Measurements from ENCODE around the gene CAMTA1.
"Not testable (repeated sequence)": the region's sequence is repeated elsewhere in the genome, so short reads cannot be mapped to it uniquely, and the experiment has no call there.

CAMTA1 gene

GRCh38 chr1:6810146-6810734, 25.0 kb downstream of the CAMTA1 start:
- not testable (repeated sequence) for DNase-seq

- DNase-seq = no peak
These were observed 26.3 kb downstream of the CAMTA1 start for GRCh38 chr1:6811583-6811982.

GRCh38 chr1:6813165-6813564, 27.9 kb downstream of the CAMTA1 start:
- no peak for DNase-seq

GRCh38 chr1:6815726-6816125, 30.5 kb downstream of the CAMTA1 start:
- DNase-seq = no peak

GRCh38 chr1:6819246-6820040, 34.2 kb downstream of the CAMTA1 start:
- DNase-seq = no peak

GRCh38 chr1:6820899-6821298, 35.6 kb downstream of the CAMTA1 start:
- no peak for DNase-seq

GRCh38 chr1:6822530-6823359, 37.5 kb downstream of the CAMTA1 start:
- peak; percentile 55 for DNase-seq

GRCh38 chr1:6823793-6824192, 38.5 kb downstream of the CAMTA1 start:
- peak; percentile 38 for DNase-seq

GRCh38 chr1:6824665-6825368, 39.6 kb downstream of the CAMTA1 start:
- DNase-seq = peak; percentile 80

- no peak for DNase-seq
These were observed 40.6 kb downstream of the CAMTA1 start for GRCh38 chr1:6825828-6826227.

- no peak for DNase-seq
These were observed 41.8 kb downstream of the CAMTA1 start for GRCh38 chr1:6827079-6827478.

- DNase-seq = no peak
These were observed 42.4 kb downstream of the CAMTA1 start for GRCh38 chr1:6827630-6828165.

- no peak for DNase-seq
These were observed 46.1 kb downstream of the CAMTA1 start for GRCh38 chr1:6831366-6831765.

GRCh38 chr1:6832006-6832405, 46.8 kb downstream of the CAMTA1 start:
- DNase-seq = peak; percentile 10

GRCh38 chr1:6832531-6833188, 47.4 kb downstream of the CAMTA1 start:
- no peak for DNase-seq

GRCh38 chr1:6833804-6834203, 48.5 kb downstream of the CAMTA1 start:
- no peak for DNase-seq

- DNase-seq = no peak
These were observed 49.1 kb downstream of the CAMTA1 start for GRCh38 chr1:6834366-6834765.

- no peak for DNase-seq
These were observed 49.9 kb downstream of the CAMTA1 start for GRCh38 chr1:6835139-6835538.

GRCh38 chr1:6842301-6842700, 57.0 kb downstream of the CAMTA1 start:
- no peak for DNase-seq

GRCh38 chr1:6845786-6846185, 60.5 kb downstream of the CAMTA1 start:
- DNase-seq = not testable (repeated sequence)

GRCh38 chr1:6848816-6849215, 63.6 kb downstream of the CAMTA1 start:
- DNase-seq = no peak

GRCh38 chr1:6850537-6850936, 65.3 kb downstream of the CAMTA1 start:
- DNase-seq = no peak

Data from NCI-H82 (cell line).